HG02938 (cell line): ENCODE data around the gene PLEKHG4B.
"Not testable (repeated sequence)": the region's sequence is repeated elsewhere in the genome, so short reads cannot be mapped to it uniquely, and the experiment has no call there.

Source experiments
- ATAC-seq: cut with Tn5 transposase; IDR thresholded peaks from one replicate; pipeline ENCODE4 v1.9.1; 2021; ENCODE audit warnings: mild to moderate bottlenecking, moderate library complexity; ENCODE audit not compliant: unreplicated experiment

Gene PLEKHG4B

GRCh38 chr5:93221-93980 is 1.4 kb downstream of the PLEKHG4B start:
- no peak for ATAC-seq

GRCh38 chr5:94113-94892 is 2.3 kb downstream of the PLEKHG4B start:
- no peak for ATAC-seq

GRCh38 chr5:95241-95980 is 3.4 kb downstream of the PLEKHG4B start:
- no peak for ATAC-seq

- ATAC-seq, result no peak
Observed at GRCh38 chr5:96976-97660, 5.2 kb downstream of the PLEKHG4B start.

- ATAC-seq, result no peak
Observed at GRCh38 chr5:99815-100214, 7.8 kb downstream of the PLEKHG4B start.

GRCh38 chr5:102411-103043 is 10.6 kb downstream of the PLEKHG4B start:
- no peak for ATAC-seq

GRCh38 chr5:104106-104505 is 12.1 kb downstream of the PLEKHG4B start:
- not testable (repeated sequence) for ATAC-seq

- no peak for ATAC-seq
Observed at GRCh38 chr5:104778-105296, 12.9 kb downstream of the PLEKHG4B start.

GRCh38 chr5:105504-106070 is 13.6 kb downstream of the PLEKHG4B start:
- no peak for ATAC-seq

GRCh38 chr5:106587-106986 is 14.6 kb downstream of the PLEKHG4B start:
- ATAC-seq, result no peak

- ATAC-seq, result no peak
Observed at GRCh38 chr5:107526-107925, 15.6 kb downstream of the PLEKHG4B start.

- no peak for ATAC-seq
Observed at GRCh38 chr5:109826-110225, 17.9 kb downstream of the PLEKHG4B start.

- no peak for ATAC-seq
Observed at GRCh38 chr5:110270-110888, 18.4 kb downstream of the PLEKHG4B start.

- no peak for ATAC-seq
Observed at GRCh38 chr5:111171-111570, 19.2 kb downstream of the PLEKHG4B start.

GRCh38 chr5:119486-120097 is 27.6 kb downstream of the PLEKHG4B start:
- no peak for ATAC-seq

GRCh38 chr5:121432-121831 is 29.5 kb downstream of the PLEKHG4B start:
- no peak for ATAC-seq

- no peak for ATAC-seq
Observed at GRCh38 chr5:125815-126214, 33.8 kb downstream of the PLEKHG4B start.

- ATAC-seq, result no peak
Observed at GRCh38 chr5:126806-127205, 34.8 kb downstream of the PLEKHG4B start.

GRCh38 chr5:127886-128285 is 35.9 kb downstream of the PLEKHG4B start:
- ATAC-seq, result no peak
